HepG2 (cell line): ENCODE results near the gene ZNF318. TPM values are rescaled to one million over a fixed set of nuclear protein-coding genes. Genes with fewer than 3 reads are reported as not detected.
A peak's percentile ranks its signal among the peaks of the same experiment; 100 is the strongest.

Source experiments
- CREM ChIP-seq, 2 experiments: sonication (generic) in 1 of 2; formaldehyde crosslinking in 1 of 2; IDR thresholded peaks; 2 replicates each; pipeline versions ENCODE4 v1.4.0 to v1.6.1; 2016 to 2020; ENCODE audit warnings: antibody characterized with exemption in 1 of 2, mild to moderate bottlenecking in 1 of 2, missing genetic modification reagents in 1 of 2
- DR1 ChIP-seq: sonication (generic); formaldehyde crosslinking; IDR thresholded peaks from 2 replicates; pipeline ENCODE4 v1.8.0; 2021; ENCODE audit warnings: mild to moderate bottlenecking, missing genetic modification reagents, inconsistent platforms
- EEA1 ChIP-seq: sonication (generic); formaldehyde crosslinking; IDR thresholded peaks from 2 replicates; pipeline ENCODE4 v1.5.1; 2020; ENCODE audit warnings: mild to moderate bottlenecking, missing genetic modification reagents, borderline replicate concordance
- ETV5 ChIP-seq: IDR thresholded peaks from 2 replicates; pipeline ENCODE4 v1.6.1; 2018; ENCODE audit warnings: missing biosample characterization, missing genetic modification reagents, inconsistent platforms, borderline replicate concordance
- FOXA3 ChIP-seq: IDR thresholded peaks from 2 replicates; pipeline ENCODE4 v1.6.1; 2016; ENCODE audit warnings: missing genetic modification reagents, missing compliant biosample characterization
- HMGXB3 ChIP-seq: sonication (generic); formaldehyde crosslinking; IDR thresholded peaks from 2 replicates; pipeline ENCODE4 v1.4.0; 2020; ENCODE audit warnings: missing genetic modification reagents, borderline replicate concordance
- KDM5A ChIP-seq: fragments of 200-600 bp; sonication (generic); IDR thresholded peaks from 2 replicates; pipeline ENCODE4 v1.7.0; 2018; ENCODE audit warnings: antibody characterized with exemption, mild to moderate bottlenecking, low read length, borderline replicate concordance
- KLF6 ChIP-seq: IDR thresholded peaks from 2 replicates; pipeline ENCODE4 v1.8.0; 2016; ENCODE audit warnings: missing biosample characterization, missing genetic modification reagents
- MED8 ChIP-seq: sonication (generic); formaldehyde crosslinking; IDR thresholded peaks from 2 replicates; pipeline ENCODE4 v1.8.1; 2023; ENCODE audit warnings: mild to moderate bottlenecking, missing genetic modification reagents; ENCODE audit not compliant: insufficient replicate concordance
- MIXL1 ChIP-seq: IDR thresholded peaks from 2 replicates; pipeline ENCODE4 v1.6.1; 2016
- NFE2L1 ChIP-seq: sonication (generic); formaldehyde crosslinking; IDR thresholded peaks from 2 replicates; pipeline ENCODE4 v1.4.0; 2020; ENCODE audit warnings: missing genetic modification reagents, mild to moderate bottlenecking, borderline replicate concordance
- NFE2L2 ChIP-seq: fragments of 150-350 bp; IDR thresholded peaks from 2 replicates; pipeline ENCODE4 v1.6.1; 2014; ENCODE audit warnings: low read length
- NFIB ChIP-seq: sonication (generic); formaldehyde crosslinking; IDR thresholded peaks from 2 replicates; pipeline ENCODE4 v1.9.0; 2021; ENCODE audit warnings: missing genetic modification reagents, mild to moderate bottlenecking, borderline replicate concordance
- NFRKB ChIP-seq: fragments of 450-650 bp; IDR thresholded peaks from 2 replicates; pipeline ENCODE4 v1.6.1; 2017
- NFYC ChIP-seq: IDR thresholded peaks from 2 replicates; pipeline ENCODE4 v1.6.1; 2016; ENCODE audit warnings: missing genetic modification reagents, missing compliant biosample characterization
- NPAS2 ChIP-seq: sonication (generic); formaldehyde crosslinking; IDR thresholded peaks from 2 replicates; pipeline ENCODE4 v1.8.0; 2022; ENCODE audit warnings: mild to moderate bottlenecking, missing genetic modification reagents, borderline replicate concordance
- NR2F6 ChIP-seq, 2 experiments: IDR thresholded peaks; 2 replicates each; pipeline ENCODE4 v1.6.1; 2016; ENCODE audit warnings: antibody characterized with exemption in 1 of 2, mild to moderate bottlenecking in 1 of 2
- POLR2G ChIP-seq: fragments of 200-400 bp; formaldehyde crosslinking; IDR thresholded peaks from 2 replicates; pipeline ENCODE4 v1.6.1; 2018; ENCODE audit warnings: mild to moderate bottlenecking, low read depth, low read length, moderate library complexity
- U2AF1 ChIP-seq: fragments of 200-400 bp; formaldehyde crosslinking; optimal IDR thresholded peaks from 2 replicates; pipeline ENCODE3; 2017; ENCODE audit warnings: mild to moderate bottlenecking, low read depth, low read length
- ZNF3 ChIP-seq: IDR thresholded peaks from 2 replicates; pipeline ENCODE4 v1.7.0; 2017; ENCODE audit warnings: inconsistent platforms
- ZNF335 ChIP-seq: sonication (generic); formaldehyde crosslinking; IDR thresholded peaks from 2 replicates; pipeline ENCODE4 v1.4.0; 2020; ENCODE audit warnings: missing genetic modification reagents
- ZNF432 ChIP-seq: sonication (generic); formaldehyde crosslinking; IDR thresholded peaks from 2 replicates; pipeline ENCODE4 v1.5.0; 2020; ENCODE audit warnings: missing genetic modification reagents, mild to moderate bottlenecking, borderline replicate concordance
- ZNF513 ChIP-seq: sonication (generic); formaldehyde crosslinking; conservative IDR thresholded peaks from 2 replicates; pipeline ENCODE4 v1.5.0; 2020; ENCODE audit warnings: missing genetic modification reagents
- ZNF546 ChIP-seq: sonication (generic); formaldehyde crosslinking; conservative IDR thresholded peaks from 2 replicates; pipeline ENCODE4 v1.8.1; 2023; ENCODE audit warnings: mild to moderate bottlenecking, missing genetic modification reagents
- ZNF720 ChIP-seq: sonication (generic); formaldehyde crosslinking; IDR thresholded peaks from 2 replicates; pipeline ENCODE4 v1.4.0; 2020; ENCODE audit warnings: missing genetic modification reagents
- ZSCAN20 ChIP-seq: sonication (generic); formaldehyde crosslinking; IDR thresholded peaks from 2 replicates; pipeline ENCODE4 v1.4.0; 2020; ENCODE audit warnings: missing genetic modification reagents, mild to moderate bottlenecking, borderline replicate concordance
- polyA plus RNA-seq, 8 experiments: library from polyadenylated mRNA; depleted of rRNA in 3 of 8; stranded (reverse) in 7 of 8; unstranded in 1 of 8; fragments of >200 nt; fragmentation: Illumina TruSeq in 4 of 8; extraction: Trizol in 4 of 8; gene quantifications; 2 replicates each; pipeline versions ENCODE4 v1.2.1 to v1.2.3, GENCODE V29; 2011 to 2016; ENCODE audit warnings: low read depth in 4 of 8, missing spikeins in 1 of 8, mixed read lengths in 1 of 8; ENCODE audit not compliant: insufficient read depth in 1 of 8
- total RNA-seq, 5 experiments: library from RNA; depleted of rRNA; stranded (reverse); fragments of >200 nt; fragmentation: Illumina TruSeq; extraction: Trizol; gene quantifications; 2 replicates each; pipeline ENCODE4 v1.2.3, GENCODE V29; 2016; ENCODE audit warnings: low read depth in 1 of 5
- TF ChIP-seq, protein P1 (sequence below): sonication (generic); formaldehyde crosslinking; IDR thresholded peaks from 2 replicates; pipeline ENCODE4 v1.4.0; 2020; ENCODE audit warnings: missing genetic modification reagents

The ZNF318 gene
- total and polyA plus RNA-seq, 2 of the 13 experiments (the other 11 are each of a cell fraction or from before 2014, with no cell fraction given): 13.0 to 14.5 TPM

GRCh38 chr6:43296780-43297497 is 72.5 kb downstream of the ZNF318 start (continued):
- TF ChIP-seq NPAS2 (CRISPR knock-in tag) (no peak), U2AF1 (no peak), EEA1 (CRISPR knock-in tag) (no peak), CREM (IDR thresholded peaks at IDR 0.05) (no peak), CREM (CRISPR knock-in tag; IDR thresholded peaks at IDR 0.05) (no peak), NFRKB (no peak), ZNF513 (CRISPR knock-in tag) (no peak), FOXA3 (no peak), ZSCAN20 (CRISPR knock-in tag) (no peak), DR1 (CRISPR knock-in tag) (no peak), ZNF432 (CRISPR knock-in tag) (no peak), POLR2G (no peak), ETV5 (CRISPR knock-in tag) (no peak), NFE2L1 (CRISPR knock-in tag) (no peak), NFIB (CRISPR knock-in tag) (no peak), NR2F6 (IDR thresholded peaks at IDR 0.05) (no peak), NR2F6 (CRISPR knock-in tag; IDR thresholded peaks at IDR 0.05) (0 out of 2 replicates have a peak, but pooled peaks have one; percentile 18), HMGXB3 (no peak), ZNF335 (CRISPR knock-in tag) (no peak), KLF6 (CRISPR knock-in tag) (no peak), ZNF546 (CRISPR knock-in tag) (no peak), NFE2L2 (peak; percentile 89), MIXL1 (CRISPR knock-in tag) (no peak), NFYC (CRISPR knock-in tag) (no peak), ZNF3 (CRISPR knock-in tag) (no peak), KDM5A (no peak), ZNF720 (CRISPR knock-in tag) (no peak), MED8 (CRISPR knock-in tag) (no peak)
- TF ChIP-seq, protein P1, sequence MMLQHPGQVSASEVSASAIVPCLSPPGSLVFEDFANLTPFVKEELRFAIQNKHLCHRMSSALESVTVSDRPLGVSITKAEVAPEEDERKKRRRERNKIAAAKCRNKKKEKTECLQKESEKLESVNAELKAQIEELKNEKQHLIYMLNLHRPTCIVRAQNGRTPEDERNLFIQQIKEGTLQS (CRISPR knock-in tag): no peak
